H1 (cell line): Measurements from ENCODE around the gene ARRB1. TPM values are rescaled to one million over a fixed set of nuclear protein-coding genes. Genes with fewer than 3 reads are reported as not detected.
A peak's percentile ranks its signal among the peaks of the same experiment; 100 is the strongest.

Experiments
- CTCF ChIA-PET: fragments of 300-600 bp; sonication (Branson Sonifier 250); formaldehyde crosslinking; loops from one replicate; lab custom pipeline; 2021; ENCODE audit not compliant: partially characterized antibody; lab: Charles Lee
- POLR2A ChIA-PET: fragments of 300-600 bp; sonication (Branson Sonifier 250); formaldehyde crosslinking; loops from one replicate; lab custom pipeline; 2021; ENCODE audit warnings: inconsistent platforms; ENCODE audit not compliant: partially characterized antibody; lab: Charles Lee
- DNase-seq, 2 experiments: peaks; one replicate each; pipeline versions ENCODE4 v3.0.0 to v3.0.0-alpha.2; 2010 to 2022; ENCODE audit warnings: low spot score in 2 of 2, low read depth in 1 of 2, mixed read lengths in 1 of 2
- FAIRE-seq: peaks from 2 replicates; lab custom pipeline; 2011; peaks lifted over from hg19 to GRCh38; lab: Jason Lieb, UNC
- H2AFZ ChIP-seq: 2 replicates; pipeline ENCODE4 v1.8.1; 2012; ENCODE audit warnings: low read length, inconsistent platforms
- H2AK5ac ChIP-seq: 2 replicates; pipeline ENCODE4 v1.6.1; 2013; ENCODE audit warnings: low read depth, low read length
- H2BK120ac ChIP-seq: replicated peaks from 2 replicates; pipeline ENCODE3; 2013; ENCODE audit warnings: low read depth, low read length, inconsistent platforms
- H2BK12ac ChIP-seq: 2 replicates; pipeline ENCODE4 v1.6.1; 2013; ENCODE audit warnings: low read depth, low read length
- H2BK15ac ChIP-seq: 2 replicates; pipeline ENCODE4 v1.6.1; 2013; ENCODE audit warnings: low read length
- H2BK20ac ChIP-seq: 2 replicates; pipeline ENCODE4 v1.6.1; 2013; ENCODE audit warnings: low read length
- H2BK5ac ChIP-seq: 2 replicates; pipeline ENCODE4 v1.6.1; 2013; ENCODE audit warnings: low read depth, low read length
- H3K14ac ChIP-seq: 2 replicates; pipeline ENCODE4 v1.6.1; 2013; ENCODE audit warnings: inconsistent platforms; ENCODE audit not compliant: insufficient read length
- H3K18ac ChIP-seq: 2 replicates; pipeline ENCODE4 v1.6.1; 2013; ENCODE audit warnings: low read length; ENCODE audit errors: extremely low read depth
- H3K23ac ChIP-seq: 2 replicates; pipeline ENCODE4 v1.6.1; 2013; ENCODE audit warnings: inconsistent platforms; ENCODE audit not compliant: insufficient read length
- H3K23me2 ChIP-seq: 2 replicates; pipeline ENCODE4 v1.6.1; 2013; ENCODE audit warnings: low read depth, low read length
- H3K27ac ChIP-seq: 2 replicates; pipeline ENCODE4 v1.6.1; 2011; ENCODE audit warnings: low read depth, low read length, inconsistent platforms
- H3K27me3 ChIP-seq, 4 experiments: replicated peaks in 1 of 4; 1 replicate in 1 of 4; 2 replicates in 3 of 4; pipeline versions ENCODE4 v1.6.1 to v1.8.1; 2011 to 2013; ENCODE audit warnings: low read length in 3 of 4, mild to moderate bottlenecking in 3 of 4, inconsistent platforms in 2 of 4, mixed read lengths in 2 of 4, moderate library complexity in 1 of 4; ENCODE audit not compliant: control insufficient read depth in 3 of 4, insufficient read depth in 3 of 4; ENCODE audit errors: extremely low read depth in 1 of 4
- H3K36me3 ChIP-seq, 4 experiments: 2 replicates each; pipeline versions ENCODE4 v1.6.1 to v1.8.1; 2011 to 2013; ENCODE audit warnings: mild to moderate bottlenecking in 4 of 4, low read length in 3 of 4, moderate library complexity in 2 of 4, control low read depth in 1 of 4, inconsistent platforms in 1 of 4; ENCODE audit not compliant: insufficient read depth in 4 of 4, control insufficient read depth in 2 of 4
- H3K4ac ChIP-seq: replicated peaks from 2 replicates; pipeline ENCODE3; 2013; ENCODE audit warnings: low read length, low read depth, mixed read lengths, inconsistent platforms; ENCODE audit not compliant: insufficient read length
- H3K4me1 ChIP-seq, 4 experiments: replicated peaks in 1 of 4; 1 replicate in 1 of 4; 2 replicates in 3 of 4; pipeline versions ENCODE4 v1.6.1 to v1.8.1; 2011 to 2013; ENCODE audit warnings: low read length in 3 of 4, inconsistent platforms in 2 of 4, mixed read lengths in 1 of 4; ENCODE audit not compliant: insufficient read depth in 4 of 4, control insufficient read depth in 3 of 4
- H3K4me2 ChIP-seq, 2 experiments: 2 replicates each; pipeline versions ENCODE4 v1.6.1 to v1.8.1; 2011 to 2013; ENCODE audit warnings: low read depth in 2 of 2, low read length in 2 of 2, control low read depth in 1 of 2, inconsistent platforms in 1 of 2, mild to moderate bottlenecking in 1 of 2; ENCODE audit not compliant: insufficient read depth in 1 of 2
- H3K4me3 ChIP-seq, 4 experiments: fragments of 200-600, 300-600 bp in 1 of 4; sonication (generic), shearing (Covaris generic), sonication (Bioruptor Twin) in 1 of 4; 2 replicates each; pipeline versions ENCODE4 v1.5.1 to v1.8.1; 2011 to 2016; ENCODE audit warnings: low read length in 4 of 4, low read depth in 3 of 4, control low read depth in 2 of 4, inconsistent platforms in 2 of 4, mild to moderate bottlenecking in 2 of 4, mixed read lengths in 1 of 4, moderate library complexity in 1 of 4; ENCODE audit not compliant: insufficient read depth in 2 of 4; ENCODE audit errors: extremely low read depth in 1 of 4
- H3K56ac ChIP-seq: replicated peaks from 2 replicates; pipeline ENCODE3; 2013; ENCODE audit warnings: low read depth, mild to moderate bottlenecking, mixed read lengths, low read length, inconsistent platforms; ENCODE audit not compliant: insufficient read length
- H3K79me1 ChIP-seq: 2 replicates; pipeline ENCODE4 v1.6.1; 2013; ENCODE audit warnings: low read depth, low read length, control low read depth
- H3K79me2 ChIP-seq, 2 experiments: 2 replicates each; pipeline versions ENCODE4 v1.6.1 to v1.8.1; 2012 to 2013; ENCODE audit warnings: low read length in 2 of 2, mild to moderate bottlenecking in 2 of 2, inconsistent platforms in 1 of 2; ENCODE audit not compliant: insufficient read depth in 2 of 2, control insufficient read depth in 1 of 2
- H3K9ac ChIP-seq, 4 experiments: replicated peaks in 1 of 4; 1 replicate in 1 of 4; 2 replicates in 3 of 4; pipeline versions ENCODE4 v1.6.1 to v1.8.1; 2011 to 2013; ENCODE audit warnings: low read depth in 3 of 4, low read length in 3 of 4, control low read depth in 2 of 4, mild to moderate bottlenecking in 2 of 4, moderate library complexity in 2 of 4, inconsistent platforms in 1 of 4; ENCODE audit errors: extremely low read depth in 1 of 4
- H3K9me3 ChIP-seq, 2 experiments: 2 replicates each; pipeline versions ENCODE4 v1.6.1 to v1.8.1; 2012 to 2013; ENCODE audit warnings: mild to moderate bottlenecking in 2 of 2, moderate library complexity in 2 of 2, control low read depth in 1 of 2, inconsistent platforms in 1 of 2, low read depth in 1 of 2, low read length in 1 of 2, mixed read lengths in 1 of 2; ENCODE audit not compliant: insufficient read depth in 2 of 2
- H4K20me1 ChIP-seq, 2 experiments: replicated peaks in 1 of 2; 2 replicates each; pipeline versions ENCODE3 to v1.8.1; 2011 to 2013; ENCODE audit warnings: inconsistent platforms in 2 of 2, low read length in 2 of 2, mild to moderate bottlenecking in 1 of 2; ENCODE audit not compliant: insufficient read depth in 2 of 2, control insufficient read depth in 1 of 2
- H4K5ac ChIP-seq: 2 replicates; pipeline ENCODE4 v1.6.1; 2013; ENCODE audit warnings: low read length, low read depth, mixed read lengths, inconsistent platforms; ENCODE audit not compliant: insufficient read length
- H4K8ac ChIP-seq: 2 replicates; pipeline ENCODE4 v1.8.0; 2013; ENCODE audit warnings: mild to moderate bottlenecking, moderate library complexity, low read length, inconsistent platforms; ENCODE audit not compliant: insufficient read depth; ENCODE audit errors: extremely low read depth
- H4K91ac ChIP-seq: replicated peaks from 2 replicates; pipeline ENCODE3; 2013; ENCODE audit warnings: low read length, mixed read lengths, inconsistent platforms; ENCODE audit not compliant: insufficient read length
- EZH2 ChIP-seq: fragments of 200-600 bp; sonication (generic); IDR thresholded peaks from 2 replicates; pipeline ENCODE4 v1.7.1; 2012; ENCODE audit warnings: low read depth, mild to moderate bottlenecking, moderate library complexity, low read length, inconsistent platforms; ENCODE audit not compliant: severe bottlenecking
- HDAC2 ChIP-seq, 2 experiments: fragments of 300-600 bp in 1 of 2; sonication (generic) in 1 of 2; IDR thresholded peaks; 2 replicates each; pipeline ENCODE4 v1.6.1; 2011 to 2012; ENCODE audit warnings: low read depth in 2 of 2, low read length in 2 of 2, mild to moderate bottlenecking in 2 of 2, moderate library complexity in 2 of 2, borderline replicate concordance in 1 of 2, inconsistent platforms in 1 of 2
- NRF1 ChIP-seq: IDR thresholded peaks from 2 replicates; pipeline ENCODE4 v1.6.1; 2011; ENCODE audit warnings: mild to moderate bottlenecking, low read depth, low read length, improper control_type of control experiment
- POLR2AphosphoS5 ChIP-seq: IDR thresholded peaks from 2 replicates; pipeline ENCODE4 v1.6.1; 2011; ENCODE audit warnings: low read depth, low read length
- SIN3A ChIP-seq, 2 experiments: IDR thresholded peaks in 1 of 2; conservative IDR thresholded peaks in 1 of 2; 2 replicates each; pipeline ENCODE4 v1.6.1; 2011 to 2012; ENCODE audit warnings: low read length in 2 of 2, improper control_type of control experiment in 1 of 2, low read depth in 1 of 2, mild to moderate bottlenecking in 1 of 2
- SP2 ChIP-seq: IDR thresholded peaks from 2 replicates; pipeline ENCODE4 v1.6.1; 2012; ENCODE audit warnings: mild to moderate bottlenecking, low read length, inconsistent platforms
- SRF ChIP-seq: IDR thresholded peaks from 2 replicates; pipeline ENCODE4 v1.6.1; 2011; ENCODE audit warnings: mild to moderate bottlenecking, low read depth, low read length, moderate library complexity
- TAF1 ChIP-seq: IDR thresholded peaks from 2 replicates; pipeline ENCODE4 v1.6.1; 2011; ENCODE audit warnings: mild to moderate bottlenecking, low read depth, low read length
- ZNF274 ChIP-seq: IDR thresholded peaks from 2 replicates; pipeline ENCODE4 v1.7.0; 2012; ENCODE audit warnings: low read length, borderline replicate concordance; ENCODE audit errors: extremely low read depth
- WGBS, 2 experiments: shearing (Covaris generic) in 1 of 2; methylation state at CpG; one replicate each; pipeline versions ENCODE4 v1.1.6 to v1.1.7; 2013 to 2015; ENCODE audit warnings: low lambda C conversion rate in 2 of 2, mixed read lengths in 2 of 2, inconsistent platforms in 1 of 2, low coverage in 1 of 2, missing lambda C conversion rate in 1 of 2; ENCODE audit not compliant: insufficient replicate concordance in 2 of 2, insufficient coverage in 1 of 2, insufficient read length in 1 of 2; ENCODE audit errors: extremely low coverage in 1 of 2, missing lambda C conversion rate in 1 of 2; 5-methylcytosine and 5-hydroxymethylcytosine counted together
- polyA plus RNA-seq, 7 experiments: library from polyadenylated mRNA; depleted of rRNA in 3 of 7; stranded (reverse) in 5 of 7; unstranded in 2 of 7; fragments of >200 nt in 5 of 7; fragments of 200-250 nt in 2 of 7; gene quantifications; 1 replicate in 5 of 7; 2 replicates in 1 of 7; 4 replicates in 1 of 7; pipeline versions ENCODE4 v1.2.1 to v1.2.3, GENCODE V29; 2011 to 2013; ENCODE audit warnings: missing spikeins in 2 of 7, mixed read lengths in 2 of 7
- total RNA-seq: library from RNA; stranded (reverse); fragmentation: NEBNext Ultra II Directional; extraction: Animal tissue kit (Norgen Biotek cat#: 25700); gene quantifications from 2 replicates; pipeline ENCODE4 v1.2.1, GENCODE V29; 2021
- TF ChIP-seq, protein P1 (sequence below): IDR thresholded peaks from 2 replicates; pipeline ENCODE4 v1.6.1; 2012; ENCODE audit warnings: inconsistent platforms

Gene ARRB1
- total and polyA plus RNA-seq, 2 of the 8 experiments (the other 6 are each of a cell fraction or from before 2014, with no cell fraction given) = 9.4 to 31.8 TPM

DNA sequence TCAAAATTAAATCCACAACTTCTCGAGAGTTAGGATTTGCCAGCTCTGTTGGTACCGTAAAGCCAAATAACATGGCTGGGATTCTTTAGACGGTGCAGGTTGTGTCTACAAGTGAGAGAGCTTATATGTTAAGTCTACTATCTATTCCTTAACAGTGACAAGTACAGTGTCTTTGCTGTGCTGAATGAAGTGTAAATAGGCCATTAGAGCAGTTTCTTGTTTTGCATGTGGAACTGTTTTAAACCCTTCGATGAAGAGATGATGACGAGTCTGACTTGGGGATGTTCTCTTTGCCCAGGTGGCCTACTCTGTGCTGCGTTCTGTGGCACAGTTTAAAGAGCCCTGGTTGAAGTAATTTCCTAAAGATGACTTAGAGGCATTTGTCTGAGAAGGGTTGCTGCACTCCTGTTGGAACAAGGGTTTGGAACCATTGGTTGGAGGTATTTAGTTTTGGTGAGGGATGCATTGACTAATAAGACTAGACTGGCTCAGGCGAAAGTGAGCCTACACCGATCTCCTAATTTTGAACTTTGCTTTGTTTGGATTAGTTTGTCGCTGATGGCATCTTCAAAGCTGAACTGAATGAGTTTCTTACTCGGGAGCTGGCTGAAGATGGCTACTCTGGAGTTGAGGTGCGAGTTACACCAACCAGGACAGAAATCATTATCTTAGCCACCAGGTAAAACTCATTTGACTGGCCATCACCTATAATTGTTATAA, 48.8 kb upstream of the ARRB1 start:
- 3% methylated on average over 11 of the region's 11 CpGs; no CpG with 5 or more reads in 1 of the 2 experiments for WGBS, 2 experiments
- H4K8ac ChIP-seq = no peak overlapping the region
- H3K27ac ChIP-seq = peak overlapping the region; percentile 97
- H4K5ac ChIP-seq = no peak overlapping the region
- H3K36me3 ChIP-seq = peaks cover 37 to 52% (median 46%) of the 10 kb centered on the region in 4 experiments
- no peak overlapping the region for H3K23ac ChIP-seq
- H2BK20ac ChIP-seq = no peak overlapping the region
- CTCF ChIA-PET = interaction anchor here (0.6 to 4.5 kb wide), 15 partner anchors 9 to 177 kb away, joined by 3 to 20 read pairs (median 4); no protein-coding TSS in a partner anchor
- H3K27me3 ChIP-seq = no peaks in the 10 kb centered on the region
- no peak overlapping the region; the same call in 1 of the 2 replicates for H2BK12ac ChIP-seq
- peaks cover 7% of the 10 kb centered on the region for H3K23me2 ChIP-seq
- H3K9ac ChIP-seq = peak overlapping the region; percentile 82 to 100 (median 98)
- peak overlapping the region; percentile 86 to 100 (median 99) for H3K4me3 ChIP-seq
- peaks cover 8% of the 10 kb centered on the region; the same call in 1 of the 2 replicates for H3K79me1 ChIP-seq
- no peak overlapping the region for H2AK5ac ChIP-seq
- no peak overlapping the region for H2BK15ac ChIP-seq
- H3K4me1 ChIP-seq = peaks cover 0 to 9% (median 4%) of the 10 kb centered on the region in 4 experiments; a peak in 6 of 7 replicates
- no peak overlapping the region for H4K91ac ChIP-seq
- no peak overlapping the region for H2BK120ac ChIP-seq
- no peak overlapping the region for H3K56ac ChIP-seq
- H4K20me1 ChIP-seq = peaks cover 32 to 40% of the 10 kb centered on the region in 2 experiments
- H3K4ac ChIP-seq = peak overlapping the region; percentile 6
- H3K18ac ChIP-seq = no peak overlapping the region; the same call in 1 of the 2 replicates
- H3K79me2 ChIP-seq = peaks cover 29 to 59% of the 10 kb centered on the region in 2 experiments
- H3K14ac ChIP-seq = no peak overlapping the region
- DNase-seq = no peak
- peak overlapping the region; percentile 90 for H2BK5ac ChIP-seq
- POLR2A ChIA-PET = interaction anchor here (0.5 to 16.7 kb wide), 55 partner anchors 8 to 1660 kb away, joined by 3 to 570 read pairs (median 5); partner anchors contain the start of genes GDPD5, KLHL35 and SERPINH1
- FAIRE-seq = no peak
- no peaks in the 10 kb centered on the region for H3K9me3 ChIP-seq
- H3K4me2 ChIP-seq = peak overlapping the region; percentile 82 to 93
- H2AFZ ChIP-seq = no peak overlapping the region
- TF ChIP-seq HDAC2 (IDR thresholded peaks at IDR 0.05; ENCODE audit: borderline replicate concordance in 1 of 2, low read depth in 2 of 2, low read length in 2 of 2) = no peak
- peak; percentile 67 for TF ChIP-seq POLR2AphosphoS5
- TF ChIP-seq TAF1 = 0 out of 2 replicates have a peak, but pooled peaks have one; percentile 30
- 0 out of 4 replicates have a peak, but pooled peaks of 1 of the 2 experiments have one; percentile 33 for TF ChIP-seq SIN3A (conservative IDR thresholded peaks at IDR 0.05 in 1 of 2, IDR thresholded peaks at IDR 0.05 in 1 of 2; ENCODE audit: low read depth in 1 of 2, low read length in 2 of 2)
- TF ChIP-seq, protein P1, sequence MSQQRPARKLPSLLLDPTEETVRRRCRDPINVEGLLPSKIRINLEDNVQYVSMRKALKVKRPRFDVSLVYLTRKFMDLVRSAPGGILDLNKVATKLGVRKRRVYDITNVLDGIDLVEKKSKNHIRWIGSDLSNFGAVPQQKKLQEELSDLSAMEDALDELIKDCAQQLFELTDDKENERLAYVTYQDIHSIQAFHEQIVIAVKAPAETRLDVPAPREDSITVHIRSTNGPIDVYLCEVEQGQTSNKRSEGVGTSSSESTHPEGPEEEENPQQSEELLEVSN = no peak
- TF ChIP-seq SP2 = no peak
- no peak for TF ChIP-seq NRF1
- no peak for TF ChIP-seq SRF
- TF ChIP-seq EZH2 = no peak
- no peak for TF ChIP-seq ZNF274
